ENCODE measurements around the gene ILDR2. TPM values are rescaled to one million over a fixed set of nuclear protein-coding genes. Genes with fewer than 3 reads are reported as not detected.

The ILDR2 gene, protein sequence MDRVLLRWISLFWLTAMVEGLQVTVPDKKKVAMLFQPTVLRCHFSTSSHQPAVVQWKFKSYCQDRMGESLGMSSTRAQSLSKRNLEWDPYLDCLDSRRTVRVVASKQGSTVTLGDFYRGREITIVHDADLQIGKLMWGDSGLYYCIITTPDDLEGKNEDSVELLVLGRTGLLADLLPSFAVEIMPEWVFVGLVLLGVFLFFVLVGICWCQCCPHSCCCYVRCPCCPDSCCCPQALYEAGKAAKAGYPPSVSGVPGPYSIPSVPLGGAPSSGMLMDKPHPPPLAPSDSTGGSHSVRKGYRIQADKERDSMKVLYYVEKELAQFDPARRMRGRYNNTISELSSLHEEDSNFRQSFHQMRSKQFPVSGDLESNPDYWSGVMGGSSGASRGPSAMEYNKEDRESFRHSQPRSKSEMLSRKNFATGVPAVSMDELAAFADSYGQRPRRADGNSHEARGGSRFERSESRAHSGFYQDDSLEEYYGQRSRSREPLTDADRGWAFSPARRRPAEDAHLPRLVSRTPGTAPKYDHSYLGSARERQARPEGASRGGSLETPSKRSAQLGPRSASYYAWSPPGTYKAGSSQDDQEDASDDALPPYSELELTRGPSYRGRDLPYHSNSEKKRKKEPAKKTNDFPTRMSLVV
- total RNA-seq (100 to 1,000 TPM; 172 to 217 TPM), polyA plus RNA-seq (ENCODE audit: insufficient read depth, low read depth, low replicate concordance) (36.8 TPM)
- long read RNA-seq, donor 1, full-length matches to known transcripts = 4 of 4 reads
- long read RNA-seq, donor 1, partial matches to known transcripts = 0 of 4 reads
- long read RNA-seq, donor 1, other reads (novel, unspliced or antisense) = 0 of 4 reads
- long read RNA-seq, donor 2, full-length matches to known transcripts = 3 of 3 reads
- long read RNA-seq, donor 2, partial matches to known transcripts = 0 of 3 reads
- long read RNA-seq, donor 2, other reads (novel, unspliced or antisense) = 0 of 3 reads

DNA sequence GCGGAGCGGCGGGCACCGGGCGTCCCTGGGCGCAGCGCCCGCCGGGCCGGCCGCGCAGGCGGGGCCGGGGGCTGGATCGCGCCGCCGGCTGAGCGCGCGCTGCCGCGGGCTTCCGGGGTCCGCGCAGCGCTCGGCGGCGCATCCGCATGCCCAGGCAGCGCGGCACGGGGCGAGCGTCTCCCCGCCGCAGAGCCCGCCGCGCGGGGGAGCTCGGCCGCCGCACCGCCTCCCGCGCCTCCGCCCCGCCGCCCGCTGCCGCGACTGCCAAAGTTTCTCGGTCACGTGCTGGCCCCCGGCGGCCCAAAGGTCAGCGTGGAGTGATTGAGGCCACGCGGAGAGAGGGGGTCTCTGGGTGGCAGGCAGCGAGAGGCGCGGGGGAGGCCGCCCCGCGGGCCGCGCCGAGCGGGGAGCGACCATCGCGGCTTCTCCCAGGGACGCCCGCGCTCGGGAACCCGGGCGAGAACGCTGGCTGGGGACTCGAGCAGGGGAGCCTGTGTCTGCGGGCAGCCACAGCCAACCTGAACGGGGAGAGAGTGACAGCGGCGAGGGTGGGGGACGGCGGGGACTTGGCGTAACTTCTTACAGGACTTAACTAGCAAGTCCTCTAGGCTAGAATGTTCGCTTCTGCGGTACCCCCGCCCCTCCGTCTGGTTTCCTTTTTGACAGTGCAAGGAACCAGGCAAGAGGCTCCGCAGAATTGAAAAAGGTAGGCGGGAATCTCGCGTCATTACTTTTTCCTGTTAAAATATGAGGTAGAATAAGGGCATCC lies at the start of gene ILDR2:
Gene ILDR2, minus strand, starts transcription at position 180 of the 769 bp plus-strand sequence. CDS start 272 bp downstream, outside the sequence.
- peak; percentile 69 for DNase-seq
- no peaks in the 10 kb centered on the region for H3K9me3 ChIP-seq
- TF ChIP-seq POLR2A (IDR thresholded peaks at IDR 0.05) = no peak
- TF ChIP-seq, protein P1, sequence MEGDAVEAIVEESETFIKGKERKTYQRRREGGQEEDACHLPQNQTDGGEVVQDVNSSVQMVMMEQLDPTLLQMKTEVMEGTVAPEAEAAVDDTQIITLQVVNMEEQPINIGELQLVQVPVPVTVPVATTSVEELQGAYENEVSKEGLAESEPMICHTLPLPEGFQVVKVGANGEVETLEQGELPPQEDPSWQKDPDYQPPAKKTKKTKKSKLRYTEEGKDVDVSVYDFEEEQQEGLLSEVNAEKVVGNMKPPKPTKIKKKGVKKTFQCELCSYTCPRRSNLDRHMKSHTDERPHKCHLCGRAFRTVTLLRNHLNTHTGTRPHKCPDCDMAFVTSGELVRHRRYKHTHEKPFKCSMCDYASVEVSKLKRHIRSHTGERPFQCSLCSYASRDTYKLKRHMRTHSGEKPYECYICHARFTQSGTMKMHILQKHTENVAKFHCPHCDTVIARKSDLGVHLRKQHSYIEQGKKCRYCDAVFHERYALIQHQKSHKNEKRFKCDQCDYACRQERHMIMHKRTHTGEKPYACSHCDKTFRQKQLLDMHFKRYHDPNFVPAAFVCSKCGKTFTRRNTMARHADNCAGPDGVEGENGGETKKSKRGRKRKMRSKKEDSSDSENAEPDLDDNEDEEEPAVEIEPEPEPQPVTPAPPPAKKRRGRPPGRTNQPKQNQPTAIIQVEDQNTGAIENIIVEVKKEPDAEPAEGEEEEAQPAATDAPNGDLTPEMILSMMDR (IDR thresholded peaks at IDR 0.05) = no peak
- intact Hi-C loops (cut with DNase I; ENCODE audit: low total_unique reads) = no loop called here
- no peaks in the 10 kb centered on the region for H3K27me3 ChIP-seq
- H3K4me1 ChIP-seq = peaks cover 7% of the 10 kb centered on the region
- WGBS, 2 donors = 0 to 1% methylated on average over 14 to 81 of the region's 97 CpGs
- no peaks in the 10 kb centered on the region for H3K36me3 ChIP-seq (ENCODE audit: low read depth, missing control alignments)
- peak within 1 kb of the TSS; percentile 53 to 73 for H3K27ac ChIP-seq
- H3K4me3 ChIP-seq = peak within 1 kb of the TSS; percentile 58 to 64

DNA sequence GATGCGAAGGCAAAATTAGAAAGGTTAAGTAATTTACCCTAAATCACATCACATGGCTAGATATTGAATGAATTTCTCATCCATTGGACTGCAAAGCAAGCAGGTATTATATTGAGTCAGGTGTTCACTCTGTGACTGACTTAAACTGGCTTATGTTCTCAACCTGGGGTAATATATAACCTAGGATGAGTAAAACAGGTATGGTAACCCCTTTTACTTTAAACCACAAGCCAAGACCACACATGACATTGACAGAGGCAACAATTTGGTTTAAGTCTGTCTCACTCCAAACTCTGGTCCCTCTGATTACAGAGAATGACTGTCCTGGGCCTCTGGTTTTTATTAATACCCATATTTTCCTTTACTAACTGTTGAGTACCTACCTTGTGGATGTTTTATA lies 47.0 kb upstream of the ILDR2 start:
- H3K27me3 ChIP-seq = no peaks in the 10 kb centered on the region
- H3K4me1 ChIP-seq = no peaks in the 10 kb centered on the region
- intact Hi-C loops (cut with DNase I; ENCODE audit: low total_unique reads) = no loop called here
- DNase-seq = no peak
- H3K27ac ChIP-seq = no peak overlapping the region
- TF ChIP-seq, protein P1 (IDR thresholded peaks at IDR 0.05) = no peak
- no peak for TF ChIP-seq POLR2A (IDR thresholded peaks at IDR 0.05)
- H3K36me3 ChIP-seq (ENCODE audit: low read depth, missing control alignments) = no peaks in the 10 kb centered on the region
- H3K9me3 ChIP-seq = no peaks in the 10 kb centered on the region
- no peak overlapping the region for H3K4me3 ChIP-seq
- WGBS, 2 donors = 85 to 98% methylated on average over 1 of the region's 1 CpG

DNA sequence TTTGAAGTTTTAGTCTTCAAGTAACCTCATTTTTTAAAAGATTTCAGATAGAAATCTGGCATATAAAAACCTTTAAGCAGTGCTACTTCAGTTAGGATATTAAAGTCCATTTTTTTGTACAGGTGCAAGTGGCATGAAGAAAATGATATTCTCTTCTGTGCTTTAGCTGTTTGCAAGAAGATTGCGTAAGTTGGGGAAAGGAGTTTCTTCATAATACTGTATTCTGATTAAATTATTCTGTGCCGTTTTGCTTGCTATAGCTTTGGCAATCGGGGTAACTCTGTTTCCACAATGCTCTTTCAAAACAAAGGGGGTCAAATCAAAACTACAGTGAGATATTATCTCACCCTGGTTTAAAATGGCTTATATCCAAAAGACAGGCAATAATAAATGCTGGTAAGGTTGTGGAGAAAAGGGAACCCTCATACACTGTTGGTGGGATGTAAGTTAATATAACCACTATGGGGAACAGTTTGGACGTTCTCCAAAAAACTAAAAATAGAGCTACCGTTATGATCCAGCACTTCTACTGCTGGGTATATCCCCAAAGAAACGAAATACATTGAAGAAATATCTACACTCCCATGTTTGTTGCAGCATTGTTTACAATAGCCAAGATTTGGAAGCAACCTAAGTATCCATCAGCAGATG lies 40.9 kb upstream of the ILDR2 start:
- H3K4me3 ChIP-seq = no peak overlapping the region
- no peaks in the 10 kb centered on the region for H3K9me3 ChIP-seq
- 78% methylated on average over 6 of the region's 6 CpGs for whole genome bisulfite sequencing, 2 donors
- intact Hi-C loops (cut with DNase I; ENCODE audit: low total_unique reads) = no loop called here
- no peak for DNase-seq
- H3K36me3 ChIP-seq (ENCODE audit: low read depth, missing control alignments) = no peaks in the 10 kb centered on the region
- no peaks in the 10 kb centered on the region for H3K4me1 ChIP-seq
- no peak for TF ChIP-seq POLR2A (IDR thresholded peaks at IDR 0.05)
- TF ChIP-seq, protein P1 (IDR thresholded peaks at IDR 0.05) = no peak
- no peaks in the 10 kb centered on the region for H3K27me3 ChIP-seq
- H3K27ac ChIP-seq = no peak overlapping the region
